ENCODE measurements around the gene PSMC1.

DNA sequence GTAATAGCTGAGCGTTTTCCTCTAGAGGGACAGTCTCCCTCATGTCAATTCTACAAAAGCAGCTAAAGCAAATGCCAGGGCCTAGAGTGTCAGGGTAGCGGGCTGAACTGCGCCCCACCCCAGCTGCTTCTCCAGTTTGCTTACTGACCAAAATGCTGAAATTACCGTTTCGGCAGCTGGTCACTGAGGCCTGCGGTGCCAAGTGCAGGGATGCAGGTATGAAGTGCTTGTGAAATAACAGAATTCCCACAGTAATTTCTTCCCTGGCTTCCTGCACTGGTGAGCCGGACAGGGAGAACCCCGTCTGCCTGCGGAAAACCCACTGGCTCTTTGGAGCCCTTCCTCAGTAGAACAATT is 19.1 kb downstream of the PSMC1 start:
- TF ChIP-seq SUZ12 (IDR thresholded peaks at IDR 0.05; ENCODE audit: extremely low read depth, insufficient read depth, insufficient read length) (no peak), YY1 (IDR thresholded peaks at IDR 0.05; ENCODE audit: insufficient read depth, insufficient read length) (no peak), ZNF274 (IDR thresholded peaks at IDR 0.05; ENCODE audit: low read depth, low read length) (no peak)
